HG03342 (cell line): Measurements from ENCODE around the gene CAPN5.

ENCODE experiments used
- ATAC-seq: cut with Tn5 transposase; IDR thresholded peaks from one replicate; pipeline ENCODE4 v1.9.1; 2021; ENCODE audit warnings: mild to moderate bottlenecking, moderate library complexity; ENCODE audit not compliant: unreplicated experiment

The CAPN5 gene

DNA sequence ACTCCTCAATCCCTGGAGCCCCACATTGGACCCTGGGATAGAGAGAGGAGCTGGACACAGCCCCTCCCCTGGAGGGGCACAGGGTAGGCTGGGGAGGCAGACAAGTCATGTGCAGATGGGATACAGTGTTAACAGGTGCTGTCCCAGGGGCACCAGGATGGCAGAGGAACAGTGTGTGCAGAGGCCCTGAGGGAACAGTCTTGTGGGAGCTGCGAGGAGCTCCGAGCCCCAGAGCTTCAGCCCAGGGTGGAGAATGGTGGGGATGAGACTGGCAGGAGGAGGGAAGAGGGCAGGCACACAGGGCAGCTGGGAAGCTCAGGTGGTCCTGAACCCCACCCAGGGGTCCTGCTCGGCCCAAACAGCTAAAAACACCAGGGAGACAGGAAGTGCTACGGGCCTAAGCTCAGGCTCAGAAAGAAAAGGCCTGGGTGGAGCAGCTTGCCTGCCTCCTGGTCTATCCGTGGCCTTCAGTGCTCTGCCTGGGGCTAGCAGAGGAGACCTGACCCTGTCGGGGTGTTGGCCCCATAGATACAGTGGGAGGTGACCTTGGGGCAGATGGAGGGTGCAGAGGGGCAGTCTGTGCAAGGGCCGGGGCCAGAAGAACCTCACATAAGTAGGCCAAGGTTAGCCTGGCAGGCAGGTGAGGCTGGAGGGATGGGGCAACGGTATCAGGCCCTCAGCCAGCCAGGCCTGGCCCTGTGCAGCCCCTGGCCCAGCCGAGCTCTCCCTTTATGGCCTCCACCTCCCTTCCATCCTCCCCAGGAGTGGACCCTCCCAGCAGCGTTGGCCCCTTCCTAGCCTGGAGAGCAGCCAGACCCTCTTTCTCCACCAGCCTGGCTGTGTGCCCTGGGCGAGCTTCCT lies 15.4 kb downstream of the CAPN5 start:
- no peak for ATAC-seq

DNA sequence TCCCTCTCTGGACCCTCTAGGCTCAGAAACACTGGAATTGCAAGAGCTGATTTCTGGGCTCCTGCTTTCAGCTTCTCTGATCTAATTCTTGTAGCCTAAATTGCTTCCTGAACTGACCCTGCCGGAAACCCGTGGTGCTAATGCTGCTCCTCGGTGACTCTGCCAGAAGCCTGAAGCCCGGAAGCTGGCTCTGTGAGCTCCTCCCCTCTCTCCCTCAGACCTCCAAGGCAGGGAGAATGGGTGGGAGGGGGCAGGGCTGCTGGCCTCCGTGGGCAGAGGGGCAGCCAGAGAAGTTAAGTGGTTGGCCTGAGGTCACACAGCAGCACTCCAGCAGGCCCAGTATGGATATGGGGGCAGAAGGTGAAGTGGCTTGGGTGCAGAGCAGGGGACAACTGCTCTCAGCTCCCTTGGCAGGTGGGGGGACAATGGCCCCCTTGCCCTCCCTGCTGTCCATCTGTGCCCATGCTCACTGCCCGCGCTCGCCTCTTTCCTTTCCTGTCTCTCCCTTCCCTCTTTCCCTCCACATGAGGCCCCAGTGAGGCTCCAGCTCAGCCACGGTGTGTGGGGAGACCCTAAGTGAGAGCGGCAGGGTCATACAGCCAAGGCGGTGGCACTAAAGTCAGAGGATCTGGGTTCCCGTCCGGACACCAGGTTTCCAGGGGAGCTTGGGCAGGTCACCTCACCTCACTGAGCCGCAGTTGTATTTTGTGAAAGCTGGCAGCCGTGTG lies 16.2 kb downstream of the CAPN5 start:
- ATAC-seq = no peak

DNA sequence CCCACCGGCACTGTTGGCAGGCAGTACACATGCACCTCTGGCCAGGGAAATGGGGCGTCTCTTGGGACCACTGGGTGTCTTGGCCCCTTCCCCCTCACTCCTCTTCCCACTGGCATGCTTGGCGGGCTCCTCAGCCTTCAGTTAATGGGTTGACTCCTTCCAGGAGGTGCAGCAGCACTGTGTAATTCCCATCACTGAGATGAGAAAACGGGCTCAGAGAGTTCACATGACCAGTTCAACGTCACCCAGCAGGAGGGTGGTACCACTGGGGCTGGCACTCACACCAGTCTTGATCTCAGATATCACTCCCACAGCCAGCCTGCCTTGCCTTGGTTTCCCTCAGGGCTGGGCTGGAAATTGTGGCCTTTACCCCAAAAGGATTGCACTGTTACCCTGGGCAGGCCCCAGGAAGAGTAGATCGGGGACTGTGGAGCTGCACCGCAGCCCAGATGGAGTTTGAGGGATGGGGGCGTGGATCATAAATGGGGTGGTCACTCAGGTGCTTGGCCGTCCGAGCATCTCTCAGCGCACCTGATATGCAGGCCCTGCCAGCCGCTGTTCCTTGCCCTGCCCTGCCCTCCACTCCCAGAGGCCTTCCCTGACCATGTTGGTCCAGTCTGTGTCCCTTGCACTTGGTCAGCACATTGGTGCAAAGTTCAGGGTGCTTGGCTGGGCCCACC lies 16.9 kb downstream of the CAPN5 start:
- no peak for ATAC-seq

DNA sequence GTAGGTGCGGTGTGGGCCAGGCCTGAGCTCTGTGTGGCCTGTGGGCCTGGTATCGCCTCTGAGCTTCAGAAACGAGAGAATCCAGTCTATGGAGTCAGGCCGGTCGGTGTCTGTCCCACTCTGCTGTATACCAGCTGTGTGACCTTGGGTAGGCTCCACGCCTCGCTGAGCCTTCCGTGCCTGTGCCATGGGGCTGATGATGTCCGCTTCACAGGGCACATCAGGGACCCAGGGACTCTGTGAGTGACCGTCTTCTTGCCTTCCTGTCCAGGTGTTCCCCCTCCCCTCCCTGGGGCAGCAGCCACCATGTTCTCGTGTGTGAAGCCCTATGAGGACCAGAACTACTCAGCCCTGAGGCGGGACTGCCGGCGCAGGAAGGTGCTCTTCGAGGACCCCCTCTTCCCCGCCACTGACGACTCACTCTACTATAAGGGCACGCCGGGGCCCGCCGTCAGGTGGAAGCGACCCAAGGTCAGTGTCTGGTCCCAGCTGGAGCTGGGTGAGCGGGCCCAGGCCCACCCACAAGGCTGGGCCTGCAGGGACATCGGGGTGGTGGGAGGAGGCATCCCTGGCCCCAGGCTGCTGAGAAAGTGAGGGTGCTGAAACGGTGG lies 17.9 kb downstream of the CAPN5 start:
- no peak for ATAC-seq

DNA sequence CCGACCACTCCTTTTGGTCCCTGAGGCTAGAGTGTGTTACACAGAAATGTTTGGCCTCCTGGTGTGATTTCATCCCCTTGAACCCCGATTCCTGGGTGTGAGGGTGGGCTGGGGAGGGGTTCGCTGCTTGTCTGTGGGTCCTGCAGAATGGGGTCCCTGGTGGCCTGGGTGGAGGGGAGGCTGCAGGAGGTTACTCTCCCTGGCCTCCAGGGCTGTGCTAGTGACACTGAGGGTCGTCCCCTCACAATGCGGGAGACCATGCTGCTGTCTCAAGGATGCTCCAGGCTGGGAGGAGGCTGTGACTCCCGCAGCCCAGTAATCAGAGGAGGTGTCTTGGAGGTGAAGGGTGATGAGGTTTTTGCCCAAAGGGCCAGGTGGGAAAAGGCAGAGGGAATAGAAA lies 18.9 kb downstream of the CAPN5 start:
- ATAC-seq = no peak

DNA sequence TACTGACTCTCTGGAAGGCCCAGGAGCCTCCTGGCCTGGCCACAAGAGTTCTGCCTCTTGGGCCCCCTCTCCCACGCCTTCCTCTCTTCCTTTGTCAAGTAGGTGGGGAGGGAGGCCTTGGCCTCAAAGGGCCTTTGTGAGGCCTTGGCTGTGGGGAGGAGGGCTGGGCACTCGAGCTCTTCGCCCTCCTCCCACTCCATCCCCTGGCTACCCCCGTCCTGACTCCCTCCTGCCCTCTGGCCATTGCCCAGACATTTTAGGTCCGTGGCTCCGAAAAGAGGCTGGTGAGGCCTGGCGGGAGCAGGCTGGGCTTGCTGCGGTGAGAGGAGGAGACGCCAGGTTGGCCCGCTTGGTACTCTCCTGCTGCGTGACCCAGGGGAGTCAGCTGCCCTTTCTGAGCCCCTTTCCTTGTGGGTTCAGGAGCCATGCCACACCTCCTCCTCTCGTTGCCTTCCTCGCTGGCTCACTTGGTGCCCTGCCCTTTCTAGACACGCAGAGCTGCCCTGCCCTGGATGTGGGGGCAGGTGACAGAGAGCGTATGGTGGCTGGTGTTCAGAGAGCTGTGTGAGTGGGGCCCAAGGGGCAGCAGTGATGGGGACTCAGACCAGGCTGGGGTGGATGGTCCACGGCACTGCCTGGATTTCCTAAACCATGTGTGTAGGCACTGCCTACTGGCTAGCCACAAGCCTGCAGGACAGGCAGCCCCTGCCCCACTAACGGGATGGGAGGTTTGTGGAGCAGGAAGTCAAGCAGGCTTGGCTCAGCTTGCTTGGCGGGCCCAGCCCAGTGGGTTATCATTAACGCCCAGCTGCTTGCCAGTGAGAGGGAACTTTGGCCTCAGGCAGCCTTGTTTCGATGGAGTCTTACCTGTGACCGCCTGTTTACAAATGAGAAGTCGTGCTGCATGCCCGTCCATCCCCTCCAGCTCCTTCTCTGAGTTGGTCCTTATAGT lies 20.0 kb downstream of the CAPN5 start:
- no peak for ATAC-seq

DNA sequence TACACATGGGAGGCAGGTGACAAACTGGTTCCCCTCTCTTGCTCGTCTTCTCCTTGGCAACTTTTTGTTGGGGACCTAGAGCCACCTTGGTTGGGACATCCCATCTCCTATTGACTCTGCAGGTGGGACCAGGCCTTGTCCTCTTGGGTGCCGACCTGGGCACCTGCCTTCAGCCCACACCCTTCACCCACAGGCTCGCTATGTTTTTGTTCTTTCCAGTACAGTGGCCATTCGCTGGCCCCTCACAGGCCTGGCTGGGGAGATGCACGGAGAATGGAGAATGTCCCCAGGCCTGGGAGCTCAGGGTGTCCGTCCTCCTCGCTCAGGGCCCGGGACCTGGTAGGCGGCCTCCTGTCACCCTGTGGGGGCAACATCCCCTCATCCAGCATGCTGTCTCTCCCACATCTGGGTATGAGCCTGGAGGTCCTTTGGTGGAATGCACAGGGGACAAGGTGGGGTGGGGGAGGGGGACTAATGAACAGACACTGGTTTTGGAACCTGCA lies 21.0 kb downstream of the CAPN5 start:
- ATAC-seq = no peak

DNA sequence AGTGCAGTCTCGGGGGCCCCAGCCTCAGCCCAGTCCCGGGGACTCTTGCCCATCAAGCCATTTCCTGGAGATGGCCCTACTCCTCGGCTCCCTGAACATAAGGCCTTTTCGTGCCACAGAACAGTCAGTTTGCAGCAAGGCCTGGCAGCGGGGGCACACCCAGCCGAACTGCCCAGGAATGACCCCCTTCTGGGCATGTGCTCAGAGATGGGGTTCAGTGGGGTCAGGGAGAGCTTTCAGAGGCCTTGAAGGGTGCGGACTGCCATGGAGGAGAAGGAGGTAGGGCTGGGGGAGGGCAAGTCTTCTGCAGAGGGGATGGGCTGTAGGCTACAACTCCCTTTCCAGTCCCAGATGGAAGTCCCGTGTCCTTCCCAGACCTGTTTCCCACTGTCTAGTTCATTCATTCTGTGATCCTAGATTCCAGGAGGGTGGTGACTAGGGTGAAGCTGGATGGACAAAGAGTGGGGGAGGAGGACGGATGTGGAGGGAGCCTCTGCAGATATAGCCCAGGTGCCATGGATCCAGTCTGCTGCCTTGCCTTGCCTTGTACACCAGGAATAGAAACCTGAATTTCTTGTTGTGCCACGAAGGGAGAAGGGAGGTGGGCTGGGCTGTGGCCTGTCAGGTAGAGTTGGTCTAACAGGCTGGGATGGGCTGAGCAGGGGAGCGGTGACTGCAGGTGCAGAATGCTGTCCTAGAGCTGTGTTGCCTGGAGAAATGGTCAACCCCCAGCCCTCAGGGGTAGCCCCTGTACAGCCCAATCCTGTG lies 21.6 kb downstream of the CAPN5 start:
- ATAC-seq = no peak

DNA sequence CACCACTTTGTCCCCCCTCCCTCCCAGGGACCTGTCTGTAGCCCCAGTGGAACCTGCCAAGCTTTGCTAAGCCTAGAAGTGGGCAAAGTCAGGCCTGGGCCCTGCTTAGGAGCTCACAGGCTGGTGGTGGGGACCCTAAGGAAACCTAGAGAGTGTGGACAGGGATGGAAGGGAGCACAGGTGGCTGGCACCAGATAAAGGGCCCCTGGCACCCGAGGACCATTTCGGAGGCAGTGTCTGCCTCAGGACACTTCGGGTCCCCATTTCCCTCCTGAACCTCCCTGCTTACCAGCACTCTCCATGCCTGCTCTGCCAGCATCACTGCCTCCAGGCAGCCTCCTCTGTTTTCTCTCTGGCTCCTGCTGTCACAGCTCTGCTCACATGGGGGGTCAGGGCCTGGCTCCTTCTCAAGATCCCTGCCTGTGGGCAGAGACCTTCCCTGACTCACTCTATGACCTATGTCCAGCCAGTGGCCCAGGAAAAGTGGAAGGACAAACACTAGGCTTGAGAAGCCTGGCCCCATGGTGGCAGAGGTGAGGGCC lies 22.3 kb downstream of the CAPN5 start:
- no peak for ATAC-seq

DNA sequence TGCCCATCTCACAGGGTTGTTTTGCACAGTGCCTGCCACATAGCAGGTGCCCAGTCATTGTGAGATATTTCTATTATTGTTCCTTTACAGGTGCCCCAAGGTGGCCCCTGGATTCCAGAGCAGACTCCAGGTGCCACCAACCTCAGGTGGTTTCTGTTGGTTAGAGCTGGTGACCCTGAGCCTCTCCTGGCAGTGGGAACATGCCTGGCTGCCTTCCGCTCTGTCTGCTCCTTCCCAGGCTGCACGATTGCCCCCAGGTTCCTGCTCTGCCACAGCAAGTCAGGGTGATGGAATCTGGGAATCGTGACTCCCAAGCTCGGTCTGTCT lies 23.2 kb downstream of the CAPN5 start:
- no peak for ATAC-seq

DNA sequence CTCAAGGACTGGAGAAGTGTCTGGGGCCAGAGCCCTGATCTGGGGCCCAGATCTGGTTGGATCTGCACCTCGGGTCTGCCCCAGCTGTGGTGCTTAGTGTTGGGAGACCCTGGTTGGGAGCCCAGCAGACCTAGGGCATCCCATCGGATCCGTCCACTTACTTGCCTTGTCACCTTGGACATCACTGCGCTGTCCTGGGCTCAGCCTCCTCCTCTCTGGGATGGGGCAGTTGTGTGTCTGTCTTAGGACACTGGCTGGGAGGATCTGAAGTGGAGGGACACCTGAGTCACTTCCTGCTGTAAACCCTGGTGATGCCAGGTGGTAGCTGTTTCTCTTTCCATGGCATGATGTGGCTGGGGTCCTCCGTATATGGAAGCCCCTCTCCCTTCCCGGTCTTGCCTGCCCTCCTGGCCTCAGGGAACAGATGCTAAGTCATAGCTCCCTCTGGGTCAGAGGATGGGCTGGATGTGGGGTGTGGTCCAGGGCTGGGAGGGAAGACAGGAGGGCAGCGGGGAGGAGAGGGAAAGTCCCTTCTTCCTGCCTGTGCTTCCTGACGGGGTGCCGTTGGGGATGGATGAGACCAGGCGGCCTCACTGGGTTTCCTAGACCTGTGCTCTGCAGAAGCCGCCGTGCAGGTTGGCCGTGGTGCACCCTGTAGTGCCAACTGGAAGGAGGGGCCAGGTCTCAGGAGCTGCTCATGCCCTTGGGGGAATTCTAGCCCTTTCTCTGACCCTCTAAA lies 23.8 kb downstream of the CAPN5 start:
- ATAC-seq = no peak

DNA sequence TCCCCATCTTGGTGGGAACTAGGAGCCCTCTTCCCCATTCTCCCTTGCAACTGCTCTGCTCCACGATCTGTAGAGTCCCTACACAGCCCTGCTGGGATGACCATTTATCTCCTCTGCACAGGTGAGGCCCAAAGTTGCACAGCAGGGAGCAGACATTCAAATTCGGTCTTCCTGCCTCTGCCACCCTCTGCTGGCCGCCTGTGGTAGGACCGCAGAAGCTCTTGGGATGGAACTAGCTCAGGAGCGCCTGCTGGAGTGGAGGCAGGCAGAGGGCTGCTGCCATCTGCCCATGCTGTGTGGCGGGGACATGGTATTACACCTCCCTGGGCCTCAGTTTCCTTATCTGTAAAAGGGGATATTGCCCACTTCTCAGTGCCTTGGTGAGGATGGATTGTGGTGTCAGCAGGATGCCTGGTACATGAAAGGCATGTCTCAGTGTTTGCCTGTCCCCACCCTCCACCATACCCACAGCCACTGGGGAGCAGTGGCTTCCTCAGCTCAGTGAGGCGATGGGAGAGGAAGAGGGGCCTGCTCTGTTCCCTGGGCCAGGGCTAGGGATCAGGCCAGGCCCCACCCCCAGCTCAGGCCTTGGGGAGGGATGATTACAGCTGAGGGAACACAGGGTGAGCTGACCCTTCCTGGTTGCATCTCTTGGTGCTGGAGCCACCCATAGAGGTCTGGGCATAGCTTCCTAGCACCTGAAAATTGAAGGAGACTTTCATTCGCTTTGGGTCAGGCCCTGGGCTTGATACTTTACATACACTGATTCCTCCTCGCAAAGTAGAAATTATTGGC lies 24.6 kb downstream of the CAPN5 start:
- ATAC-seq = peak; percentile 83

DNA sequence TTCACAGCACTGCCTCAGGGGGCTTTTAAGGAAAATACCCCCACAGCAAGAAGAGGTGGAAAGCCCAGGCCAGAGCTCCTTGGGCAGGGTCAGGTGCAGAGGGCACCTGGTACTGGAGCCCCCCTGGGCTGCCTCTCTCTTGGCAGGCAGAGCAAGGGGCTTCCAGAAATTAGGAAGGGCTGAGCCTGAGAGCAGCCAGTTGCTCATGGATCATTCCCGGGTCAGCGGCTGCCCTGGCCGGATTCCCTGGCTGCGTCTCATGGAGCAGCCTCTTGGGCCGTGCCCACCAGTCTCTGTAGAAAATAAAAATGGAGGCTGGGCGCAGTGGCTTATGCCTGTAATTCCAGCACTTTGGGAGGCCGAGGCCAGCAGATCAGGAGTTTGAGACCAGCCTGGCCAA lies 25.6 kb downstream of the CAPN5 start:
- ATAC-seq = no peak

DNA sequence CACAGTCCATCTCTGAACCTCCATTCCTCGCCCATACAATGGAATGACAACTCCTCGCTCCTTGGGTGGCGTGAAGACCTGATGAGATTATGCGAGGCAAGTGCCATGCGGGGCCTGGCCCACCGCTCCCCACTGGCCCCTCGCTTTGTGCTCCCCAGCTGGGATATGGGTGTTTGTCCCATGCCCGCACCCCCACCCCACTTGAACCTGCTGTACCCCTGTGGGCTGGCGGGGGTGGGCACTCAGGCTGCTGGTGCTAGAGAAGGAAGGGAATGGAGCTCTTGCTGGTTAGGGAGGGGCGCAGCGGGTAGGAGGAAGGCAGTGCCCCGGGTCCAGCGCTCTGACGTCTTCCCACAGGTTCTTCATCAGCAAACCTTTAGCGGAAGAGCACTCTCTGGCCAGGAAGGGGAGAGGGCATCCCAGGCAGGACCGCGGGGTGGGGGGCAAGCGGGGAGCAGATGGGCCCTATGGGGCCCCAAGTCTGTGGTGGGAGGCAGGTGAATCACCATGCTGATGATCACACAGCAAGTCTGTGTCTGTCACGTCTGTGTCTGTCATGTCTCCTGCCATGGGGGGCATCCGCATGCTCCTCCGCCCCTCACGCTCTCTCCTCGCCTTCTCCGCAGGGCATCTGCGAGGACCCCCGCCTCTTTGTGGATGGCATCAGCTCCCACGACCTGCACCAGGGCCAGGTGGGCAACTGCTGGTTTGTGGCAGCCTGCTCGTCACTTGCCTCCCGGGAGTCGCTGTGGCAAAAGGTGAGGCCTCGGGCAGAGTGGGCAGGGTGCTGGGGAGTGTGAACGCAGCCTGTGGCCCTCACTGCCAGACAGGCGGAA lies 26.5 kb downstream of the CAPN5 start:
- ATAC-seq = no peak

DNA sequence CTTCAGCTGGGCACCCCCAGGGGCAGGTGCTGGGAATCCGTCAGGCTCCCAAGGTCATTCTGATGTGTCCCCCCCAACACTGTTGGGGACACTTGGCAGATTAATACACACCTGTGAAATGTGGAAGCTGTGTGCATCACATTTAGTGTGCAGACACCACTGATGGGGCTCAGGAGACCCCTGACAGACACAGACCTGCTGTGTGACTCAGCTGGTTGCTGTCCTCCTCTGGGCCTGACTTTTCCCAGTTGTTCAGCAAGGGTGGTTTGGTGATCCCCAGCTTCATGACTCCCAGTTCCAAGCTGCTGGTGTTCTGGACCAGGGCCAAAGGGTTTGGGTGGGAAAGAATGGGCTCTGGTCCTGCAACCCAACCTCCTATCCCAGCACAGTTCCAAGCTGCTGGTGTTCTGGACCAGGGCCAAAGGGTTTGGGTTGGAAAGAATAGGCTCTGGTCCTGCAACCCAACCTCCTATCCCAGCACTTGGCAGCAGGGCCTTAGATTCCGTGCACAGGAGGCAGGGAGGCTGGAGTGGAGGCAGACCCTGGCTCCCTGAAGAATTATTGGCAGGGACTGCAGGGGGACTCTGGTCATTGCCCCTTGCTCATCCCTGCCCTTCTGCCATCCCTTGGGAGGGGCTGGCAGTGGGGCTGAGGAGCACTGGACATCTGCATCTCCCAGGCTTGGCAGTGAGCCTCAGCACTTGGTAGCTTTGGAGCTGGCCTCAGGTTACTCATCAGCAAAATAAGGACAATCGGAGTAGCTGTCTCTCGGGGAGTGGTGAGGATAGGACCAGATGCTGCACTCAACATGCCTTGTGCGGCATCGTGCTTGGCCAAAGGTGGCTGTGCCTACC lies 27.4 kb downstream of the CAPN5 start:
- no peak for ATAC-seq

DNA sequence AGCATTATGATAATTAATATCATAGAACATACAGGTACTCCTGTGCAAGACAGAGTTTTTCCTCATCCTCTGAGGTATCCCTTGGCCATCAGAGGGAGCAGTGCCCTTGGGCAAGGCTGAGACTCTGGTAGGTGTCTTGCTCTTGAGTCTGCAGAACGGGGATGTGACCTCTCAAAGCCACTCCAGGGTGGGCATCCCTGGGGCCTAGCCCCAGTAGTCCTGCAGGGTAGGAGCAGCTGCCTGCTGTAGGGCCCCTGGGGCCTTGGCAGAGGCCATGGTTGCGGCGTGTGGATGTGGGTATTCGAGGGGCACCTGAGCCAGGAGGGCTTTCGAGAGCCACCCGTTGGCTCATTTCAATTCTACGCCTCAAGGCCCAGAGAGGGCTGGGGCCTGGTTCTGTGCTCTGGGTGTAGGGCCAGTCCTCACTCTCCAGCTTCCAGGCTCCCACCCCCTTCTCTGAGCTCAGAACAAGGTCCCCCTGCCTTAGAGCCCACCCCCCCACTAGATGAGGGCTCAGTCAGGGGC lies 28.1 kb downstream of the CAPN5 start:
- no peak for ATAC-seq
